ENCODE data around the gene SPATA2L. TPM values are rescaled to one million over a fixed set of nuclear protein-coding genes. Genes with fewer than 3 reads are reported as not detected.

The SPATA2L gene
- total and polyA plus RNA-seq, 2 of the 8 experiments (the other 6 are each of a cell fraction or from before 2014, with no cell fraction given) = 9.3 to 12.5 TPM

GRCh38 chr16:89720551-89720812 lies 19.0 kb upstream of the SPATA2L start:
- Histone ChIP-seq H2AK5ac (ENCODE audit: low read depth, low read length) (no peak overlapping the region), H3K18ac (ENCODE audit: extremely low read depth, low read length) (peak overlapping the region; percentile 51; the same call in 1 of the 2 replicates), H3K79me1 (ENCODE audit: low read depth, low read length) (no peaks in the 10 kb centered on the region), H2BK120ac (replicated peaks; ENCODE audit: low read depth, low read length) (no peak overlapping the region), H3K4me2 (ENCODE audit: insufficient read depth in 1 of 2, low read depth in 2 of 2, low read length in 2 of 2) (peak overlapping the region; percentile 78 to 95), H2BK20ac (ENCODE audit: low read length) (no peak overlapping the region), H4K8ac (ENCODE audit: extremely low read depth, insufficient read depth, low read length) (peak overlapping the region; percentile 98), H2AFZ (ENCODE audit: low read length) (no peak overlapping the region), H3K9ac (replicated peaks in 1 of 4; ENCODE audit: extremely low read depth in 1 of 4, low read depth in 3 of 4, low read length in 3 of 4) (peak overlapping the region; percentile 40 to 64 (median 56)), H3K56ac (replicated peaks; ENCODE audit: insufficient read length, low read depth, low read length) (no peak overlapping the region), H3K4ac (replicated peaks; ENCODE audit: insufficient read length, low read depth, low read length) (no peak overlapping the region), H2BK12ac (ENCODE audit: low read depth, low read length) (no peak overlapping the region), H3K23ac (ENCODE audit: insufficient read length) (no peak overlapping the region), H3K27ac (ENCODE audit: low read depth, low read length) (peak overlapping the region; percentile 52; the same call in 1 of the 2 replicates), H3K4me1 (replicated peaks in 1 of 4; ENCODE audit: control insufficient read depth in 3 of 4, insufficient read depth in 4 of 4, low read length in 3 of 4) (peaks cover 0 to 13% (median 10%) of the 10 kb centered on the region in 4 experiments; a peak in 5 of 7 replicates), H3K27me3 (replicated peaks in 1 of 4; ENCODE audit: control insufficient read depth in 3 of 4, extremely low read depth in 1 of 4, insufficient read depth in 3 of 4, low read length in 3 of 4) (peaks cover 8 to 55% (median 45%) of the 10 kb centered on the region in 4 experiments), H4K91ac (replicated peaks; ENCODE audit: insufficient read length, low read length) (no peak overlapping the region), H2BK5ac (ENCODE audit: low read depth, low read length) (no peak overlapping the region), H3K36me3 (ENCODE audit: control insufficient read depth in 2 of 4, insufficient read depth in 4 of 4, low read length in 3 of 4) (peaks cover 0 to 3% (median 1%) of the 10 kb centered on the region in 4 experiments; a peak in 1 of 8 replicates), H3K79me2 (ENCODE audit: control insufficient read depth in 1 of 2, insufficient read depth in 2 of 2, low read length in 2 of 2) (no peaks in the 10 kb centered on the region), H2BK15ac (ENCODE audit: low read length) (no peak overlapping the region), H3K9me3 (ENCODE audit: insufficient read depth in 2 of 2, low read depth in 1 of 2, low read length in 1 of 2) (no peaks in the 10 kb centered on the region), H3K14ac (ENCODE audit: insufficient read length) (no peak overlapping the region), H4K5ac (ENCODE audit: insufficient read length, low read depth, low read length) (peak overlapping the region; percentile 66), H3K23me2 (ENCODE audit: low read depth, low read length) (peaks cover 14% of the 10 kb centered on the region), H3K4me3 (ENCODE audit: extremely low read depth in 1 of 4, insufficient read depth in 2 of 4, low read depth in 3 of 4, low read length in 4 of 4) (peak overlapping the region; percentile 64 to 87 (median 68)), H4K20me1 (replicated peaks in 1 of 2; ENCODE audit: control insufficient read depth in 1 of 2, insufficient read depth in 2 of 2, low read length in 2 of 2) (peaks cover 18 to 31% of the 10 kb centered on the region in 2 experiments)
- ChIA-PET CTCF (ENCODE audit: partially characterized antibody) (interaction anchor here (1.1 to 1.6 kb wide), 2 partner anchors 14 to 22 kb away, joined by 4 to 11 read pairs; no protein-coding TSS in a partner anchor), POLR2A (ENCODE audit: partially characterized antibody) (interaction anchor here (0.6 to 8.1 kb wide), 14 partner anchors 9 to 246 kb away, joined by 3 to 98 read pairs (median 4); partner anchors contain the start of genes SPATA2L, TCF25 and TUBB3)
- peak in 1 of 2 experiments; percentile 85 for DNase-seq (ENCODE audit: low read depth in 1 of 2, low spot score in 2 of 2)
- WGBS, 2 experiments (ENCODE audit: extremely low coverage in 1 of 2, insufficient coverage in 1 of 2, insufficient read length in 1 of 2, insufficient replicate concordance in 2 of 2, low coverage in 1 of 2, low lambda C conversion rate in 2 of 2, missing lambda C conversion rate in 1 of 2) = 5% methylated on average over 15 of the region's 29 CpGs; no CpG with 5 or more reads in 1 of the 2 experiments
- TF ChIP-seq SIN3A (conservative IDR thresholded peaks at IDR 0.05 in 1 of 2, IDR thresholded peaks at IDR 0.05 in 1 of 2; ENCODE audit: low read depth in 1 of 2, low read length in 2 of 2) (0 out of 4 replicates have a peak, but pooled peaks of 1 of the 2 experiments have one; percentile 16), RXRA (IDR thresholded peaks at IDR 0.05; ENCODE audit: insufficient read depth, low read depth, low read length) (no peak), TAF7 (optimal IDR thresholded peaks at IDR 0.05; ENCODE audit: borderline replicate concordance, low read depth, low read length) (no peak)
- FAIRE-seq = no peak

Data from H1 (cell line).